Astrocyte (in vitro differentiated cells and primary cell): ENCODE measurements around the gene ATXN7L3. TPM values are rescaled to one million over a fixed set of nuclear protein-coding genes. Genes with fewer than 3 reads are reported as not detected.

Experiments used
- DNase-seq: peaks from one replicate; pipeline ENCODE4 v3.0.0-alpha.2; 2010; ENCODE audit warnings: low read depth
- FAIRE-seq: peaks from 2 replicates; lab custom pipeline; 2011; peaks lifted over from hg19 to GRCh38; lab: Jason Lieb, UNC
- H2AFZ ChIP-seq: 2 replicates; pipeline ENCODE4 v1.6.0; 2012; ENCODE audit warnings: low read depth, low read length, inconsistent platforms
- H3K27ac ChIP-seq: 2 replicates; pipeline ENCODE4 v1.5.1; 2011; ENCODE audit warnings: low read depth, low read length, inconsistent platforms
- H3K27me3 ChIP-seq: 2 replicates; pipeline ENCODE4 v1.6.0; 2011; ENCODE audit warnings: low read length, inconsistent platforms; ENCODE audit not compliant: insufficient read depth
- H3K36me3 ChIP-seq: 2 replicates; pipeline ENCODE4 v1.5.1; 2011; ENCODE audit warnings: low read length, inconsistent platforms; ENCODE audit not compliant: insufficient read depth
- H3K4me1 ChIP-seq: 2 replicates; pipeline ENCODE4 v1.5.1; 2011; ENCODE audit warnings: low read length, inconsistent platforms; ENCODE audit not compliant: insufficient read depth
- H3K4me2 ChIP-seq: 2 replicates; pipeline ENCODE4 v1.6.0; 2012; ENCODE audit warnings: low read length, inconsistent platforms
- H3K4me3 ChIP-seq: 2 replicates; pipeline ENCODE4 v1.5.1; 2011; ENCODE audit warnings: low read depth, mild to moderate bottlenecking, low read length, inconsistent platforms; ENCODE audit not compliant: insufficient read depth
- H3K79me2 ChIP-seq: 2 replicates; pipeline ENCODE4 v1.6.0; 2012; ENCODE audit warnings: mild to moderate bottlenecking, low read length, inconsistent platforms; ENCODE audit not compliant: insufficient read depth
- H3K9ac ChIP-seq: 2 replicates; pipeline ENCODE4 v1.6.0; 2012; ENCODE audit warnings: mild to moderate bottlenecking, low read length, inconsistent platforms
- H3K9me3 ChIP-seq: 2 replicates; pipeline ENCODE4 v1.5.1; 2012; ENCODE audit warnings: low read depth, mild to moderate bottlenecking, low read length, inconsistent platforms; ENCODE audit not compliant: insufficient read depth
- H4K20me1 ChIP-seq: 2 replicates; pipeline ENCODE4 v1.6.0; 2012; ENCODE audit warnings: low read length, inconsistent platforms; ENCODE audit not compliant: insufficient read depth
- H3K27ac Mint-ChIP-seq: one replicate; pipeline ENCODE4 v1.8.0; 2021; ENCODE audit warnings: mild to moderate bottlenecking, mixed read lengths; ENCODE audit not compliant: unreplicated experiment
- H3K27me3 Mint-ChIP-seq: one replicate; pipeline ENCODE4 v1.8.0; 2021; ENCODE audit warnings: low read depth, mixed read lengths; ENCODE audit not compliant: unreplicated experiment
- H3K36me3 Mint-ChIP-seq: one replicate; pipeline ENCODE4 v1.8.0; 2021; ENCODE audit warnings: low read depth, mixed read lengths; ENCODE audit not compliant: unreplicated experiment
- H3K4me1 Mint-ChIP-seq: one replicate; pipeline ENCODE4 v1.8.0; 2021; ENCODE audit warnings: low read depth, mixed read lengths; ENCODE audit not compliant: unreplicated experiment
- H3K4me3 Mint-ChIP-seq: one replicate; pipeline ENCODE4 v1.8.0; 2021; ENCODE audit warnings: mild to moderate bottlenecking, moderate library complexity, mixed read lengths; ENCODE audit not compliant: unreplicated experiment
- H3K9me3 Mint-ChIP-seq: one replicate; pipeline ENCODE4 v1.8.0; 2021; ENCODE audit warnings: mild to moderate bottlenecking, mixed read lengths; ENCODE audit not compliant: unreplicated experiment
- CTCF ChIP-seq: IDR thresholded peaks from 2 replicates; pipeline ENCODE4 v1.5.1; 2011; ENCODE audit warnings: low read depth, mild to moderate bottlenecking, inconsistent platforms, low read length, moderate library complexity; ENCODE audit not compliant: insufficient read depth
- EZH2 ChIP-seq: IDR thresholded peaks from 2 replicates; pipeline ENCODE4 v1.6.1; 2012; ENCODE audit warnings: mild to moderate bottlenecking, low read length, inconsistent platforms; ENCODE audit not compliant: insufficient read depth
- total RNA-seq: library from RNA; stranded (reverse); gene quantifications from 2 replicates; pipeline ENCODE4 v1.2.1, GENCODE V29; 2021

The ATXN7L3 gene
- total RNA-seq, 1 donor from 2014 or later: 87.0 TPM

GRCh38 chr17:44200478-44201155 lies 933 bp upstream of the ATXN7L3 start:
- H3K9me3 ChIP-seq: no peaks in the 10 kb centered on the region
- peak overlapping the region; percentile 81 for H3K4me3 ChIP-seq
- no peaks in the 10 kb centered on the region for H3K9me3 Mint-ChIP-seq
- peak overlapping the region; percentile 86 for H2AFZ ChIP-seq
- H3K4me1 ChIP-seq: peaks cover 36% of the 10 kb centered on the region
- H4K20me1 ChIP-seq: peaks cover 16% of the 10 kb centered on the region
- H3K79me2 ChIP-seq: peaks cover 24% of the 10 kb centered on the region
- no peaks in the 10 kb centered on the region for H3K27me3 ChIP-seq
- H3K4me3 Mint-ChIP-seq: peak overlapping the region; percentile 89
- TF ChIP-seq CTCF (no peak), EZH2 (no peak)
- peak overlapping the region; percentile 94 for H3K27ac Mint-ChIP-seq
- peaks cover 6% of the 10 kb centered on the region for H3K36me3 ChIP-seq
- DNase-seq (no peak), FAIRE-seq (no peak)
- H3K9ac ChIP-seq: peak overlapping the region; percentile 91
- peak overlapping the region; percentile 94 for H3K4me2 ChIP-seq
- peaks cover 21% of the 10 kb centered on the region for H3K4me1 Mint-ChIP-seq
- H3K27ac ChIP-seq: peak overlapping the region; percentile 75
- peaks cover 7% of the 10 kb centered on the region for H3K36me3 Mint-ChIP-seq
- H3K27me3 Mint-ChIP-seq: no peaks in the 10 kb centered on the region

GRCh38 chr17:44198721-44199552 lies 747 bp downstream of the ATXN7L3 start:
- FAIRE-seq: no peak
- Histone ChIP-seq H3K79me2 (peaks cover 32% of the 10 kb centered on the region), H4K20me1 (peaks cover 13% of the 10 kb centered on the region), H3K4me1 (peaks cover 28% of the 10 kb centered on the region), H3K9me3 (no peaks in the 10 kb centered on the region), H3K27ac (peak overlapping the region; percentile 68), H3K9ac (peak overlapping the region; percentile 82), H3K27me3 (no peaks in the 10 kb centered on the region), H2AFZ (no peak overlapping the region), H3K4me3 (peak overlapping the region; percentile 69), H3K36me3 (peaks cover 20% of the 10 kb centered on the region), H3K4me2 (peak overlapping the region; percentile 95)
- no peaks in the 10 kb centered on the region for H3K9me3 Mint-ChIP-seq
- H3K4me1 Mint-ChIP-seq: peaks cover 18% of the 10 kb centered on the region
- H3K36me3 Mint-ChIP-seq: peaks cover 13% of the 10 kb centered on the region
- DNase-seq: no peak
- H3K27ac Mint-ChIP-seq: peak overlapping the region; percentile 86
- peak overlapping the region; percentile 85 for H3K4me3 Mint-ChIP-seq
- TF ChIP-seq EZH2 (no peak), CTCF (no peak)
- H3K27me3 Mint-ChIP-seq: no peaks in the 10 kb centered on the region
